GM23338 (cell line): ENCODE measurements around the gene XRN2. TPM values are rescaled to one million over a fixed set of nuclear protein-coding genes. Genes with fewer than 3 reads are reported as not detected.

Experiments
- ATAC-seq: fragments of 200-7000 bp; cut with Tn5 transposase; 3 replicates; pipeline ENCODE4 v1.9.1; 2020
- DNase-seq: peaks from one replicate; pipeline ENCODE4 v3.0.0-alpha.2; 2015; ENCODE audit warnings: low spot score
- H2AFZ ChIP-seq: fragments of 200-600 bp; sonication (generic); 2 replicates; pipeline ENCODE4 v1.8.0; 2016; ENCODE audit warnings: antibody characterized with exemption, mild to moderate bottlenecking, moderate library complexity
- H3F3A ChIP-seq: fragments of 200-600 bp; sonication (generic); replicated peaks from 2 replicates; pipeline ENCODE4 v1.8.0; 2017; ENCODE audit warnings: antibody characterized with exemption, mixed run types, low read depth
- H3K27ac ChIP-seq: fragments of 200-600 bp; sonication (generic); 2 replicates; pipeline ENCODE4 v1.6.1; 2016; ENCODE audit warnings: low read depth
- H3K27me3 ChIP-seq: fragments of 200-600 bp; sonication (generic); 2 replicates; pipeline ENCODE4 v1.8.0; 2016; ENCODE audit warnings: mild to moderate bottlenecking, mixed run types, moderate library complexity; ENCODE audit not compliant: insufficient read depth
- H3K36me3 ChIP-seq: fragments of 200-600 bp; sonication (generic); 2 replicates; pipeline ENCODE4 v1.8.0; 2016; ENCODE audit warnings: mild to moderate bottlenecking; ENCODE audit not compliant: insufficient read depth
- H3K4me1 ChIP-seq: fragments of 200-600 bp; sonication (generic); 2 replicates; pipeline ENCODE4 v1.8.0; 2016; ENCODE audit warnings: mild to moderate bottlenecking, moderate library complexity; ENCODE audit not compliant: insufficient read depth
- H3K4me2 ChIP-seq: fragments of 200-600 bp; sonication (generic); 2 replicates; pipeline ENCODE4 v1.7.1; 2017; ENCODE audit warnings: mixed run types
- H3K4me3 ChIP-seq: fragments of 200-600 bp; sonication (generic); 2 replicates; pipeline ENCODE4 v1.6.1; 2016; ENCODE audit warnings: mixed run types
- H3K79me2 ChIP-seq: fragments of 200-600 bp; sonication (generic); replicated peaks from 2 replicates; pipeline ENCODE4 v1.8.0; 2017; ENCODE audit warnings: mild to moderate bottlenecking; ENCODE audit not compliant: insufficient read depth
- H3K9me2 ChIP-seq: fragments of 200-600 bp; sonication (generic); 2 replicates; pipeline ENCODE4 v1.8.0; 2017; ENCODE audit not compliant: insufficient read depth
- H4K20me1 ChIP-seq: fragments of 200-600 bp; sonication (generic); replicated peaks from 2 replicates; pipeline ENCODE4 v1.8.0; 2017; ENCODE audit warnings: mild to moderate bottlenecking; ENCODE audit not compliant: insufficient read depth
- H3K27ac Mint-ChIP-seq: 2 replicates; pipeline ENCODE4 v1.8.0; 2020; ENCODE audit warnings: inconsistent platforms, mild to moderate bottlenecking, moderate library complexity, mixed read lengths
- H3K27me3 Mint-ChIP-seq: 3 replicates; pipeline ENCODE4 v1.8.0; 2022; ENCODE audit warnings: low read depth, mild to moderate bottlenecking, moderate library complexity, mixed read lengths, inconsistent platforms; ENCODE audit not compliant: insufficient read depth, poor library complexity
- H3K36me3 Mint-ChIP-seq: 3 replicates; pipeline ENCODE4 v1.8.0; 2021; ENCODE audit warnings: low read depth, mild to moderate bottlenecking, inconsistent platforms, moderate library complexity, mixed read lengths
- H3K4me1 Mint-ChIP-seq: 3 replicates; pipeline ENCODE4 v1.8.0; 2020; ENCODE audit warnings: mild to moderate bottlenecking, inconsistent platforms, mixed read lengths
- H3K4me3 Mint-ChIP-seq: 3 replicates; pipeline ENCODE4 v1.8.0; 2021; ENCODE audit warnings: moderate library complexity, mild to moderate bottlenecking, inconsistent platforms, mixed read lengths
- H3K9me3 Mint-ChIP-seq: 3 replicates; pipeline ENCODE4 v1.8.0; 2020; ENCODE audit warnings: moderate library complexity, mild to moderate bottlenecking, inconsistent platforms, mixed read lengths
- CREB1 ChIP-seq: fragments of 250-450 bp; sonication (Bioruptor Pico); IDR thresholded peaks from 2 replicates; pipeline ENCODE4 v1.5.0; 2020; ENCODE audit warnings: low read depth, mild to moderate bottlenecking, moderate library complexity
- CTCF ChIP-seq, 2 experiments: fragments of 200-600 bp in 1 of 2; sonication (generic) in 1 of 2; conservative IDR thresholded peaks; 2 replicates each; pipeline versions ENCODE4 v1.5.1 to v1.6.1; 2016 to 2017; ENCODE audit warnings: antibody characterized with exemption in 2 of 2, low read depth in 2 of 2, mild to moderate bottlenecking in 2 of 2, moderate library complexity in 1 of 2
- ETS1 ChIP-seq: IDR thresholded peaks from 2 replicates; pipeline ENCODE4 v1.6.1; 2016; ENCODE audit warnings: antibody characterized with exemption
- EZH2 ChIP-seq: fragments of 200-600 bp; sonication (generic); IDR thresholded peaks from one replicate; pipeline ENCODE4 v1.8.0; 2017; ENCODE audit warnings: antibody characterized with exemption, mild to moderate bottlenecking, low read depth; ENCODE audit not compliant: unreplicated experiment
- EZH2phosphoT487 ChIP-seq: fragments of 200-600 bp; sonication (generic); IDR thresholded peaks from one replicate; pipeline ENCODE4 v1.8.1; 2018; ENCODE audit warnings: antibody characterized with exemption; ENCODE audit not compliant: unreplicated experiment
- JUNB ChIP-seq: IDR thresholded peaks from one replicate; pipeline ENCODE4 v1.6.1; 2016; ENCODE audit warnings: antibody characterized with exemption; ENCODE audit not compliant: unreplicated experiment
- NANOG ChIP-seq: IDR thresholded peaks from 2 replicates; pipeline ENCODE4 v1.6.1; 2016; ENCODE audit warnings: antibody characterized with exemption, borderline replicate concordance
- POLR2AphosphoS5 ChIP-seq: IDR thresholded peaks from 2 replicates; pipeline ENCODE4 v1.6.1; 2016; ENCODE audit warnings: antibody characterized with exemption, low read depth
- REST ChIP-seq: IDR thresholded peaks from one replicate; pipeline ENCODE4 v1.6.1; 2018; ENCODE audit warnings: antibody characterized with exemption; ENCODE audit not compliant: unreplicated experiment
- STAT1 ChIP-seq: IDR thresholded peaks from one replicate; pipeline ENCODE4 v1.6.1; 2016; ENCODE audit warnings: antibody characterized with exemption; ENCODE audit not compliant: unreplicated experiment
- ZNF114 ChIP-seq: fragments of 250-450 bp; sonication (Bioruptor Pico); IDR thresholded peaks from 2 replicates; pipeline ENCODE4 v1.5.0; 2020; ENCODE audit warnings: mild to moderate bottlenecking, moderate library complexity
- ZNF331 ChIP-seq: fragments of 250-450 bp; sonication (Bioruptor Pico); IDR thresholded peaks from 2 replicates; pipeline ENCODE4 v1.5.0; 2020; ENCODE audit warnings: low read depth, mild to moderate bottlenecking, moderate library complexity
- ZNF462 ChIP-seq: fragments of 250-450 bp; sonication (Bioruptor Pico); IDR thresholded peaks from 2 replicates; pipeline ENCODE4 v1.5.0; 2020; ENCODE audit warnings: mild to moderate bottlenecking, moderate library complexity
- polyA plus RNA-seq: library from polyadenylated mRNA; unstranded; fragments of >200 nt; fragmentation: Nextera tagmentation; extraction: Ambion mirVana; gene quantifications from 2 replicates; pipeline ENCODE4 v1.2.1, GENCODE V29; 2016
- total RNA-seq: library from RNA; depleted of rRNA; stranded (reverse); fragments of >200 nt; shearing (Covaris generic); gene quantifications from 2 replicates; pipeline ENCODE4 v1.2.3, GENCODE V29; 2014

Gene XRN2
- total and polyA plus RNA-seq, 2 experiments from 2014 or later: 113 to 150 TPM

GRCh38 chr20:21289651-21290050, 13.5 kb upstream of the XRN2 start:
- no peak overlapping the region for H3K4me2 ChIP-seq
- H4K20me1 ChIP-seq: no peaks in the 10 kb centered on the region
- peaks cover 17% of the 10 kb centered on the region; the same call in 2 of the 3 replicates for H3K4me1 Mint-ChIP-seq
- H2AFZ ChIP-seq: no peak overlapping the region
- H3K27ac ChIP-seq: no peak overlapping the region
- H3K27me3 Mint-ChIP-seq: peaks cover 2% of the 10 kb centered on the region
- no peak overlapping the region for H3K4me3 Mint-ChIP-seq
- no peak for ATAC-seq
- no peaks in the 10 kb centered on the region for H3K79me2 ChIP-seq
- TF ChIP-seq CTCF (conservative IDR thresholded peaks at IDR 0.05; ENCODE audit: low read depth in 2 of 2): no peak
- TF ChIP-seq ZNF462 (CRISPR knock-in tag): no peak
- TF ChIP-seq STAT1: no peak
- no peak for TF ChIP-seq JUNB
- no peak for TF ChIP-seq REST
- no peak for TF ChIP-seq ZNF331 (CRISPR knock-in tag)
- no peak for TF ChIP-seq CREB1 (CRISPR knock-in tag)
- TF ChIP-seq EZH2: no peak
- no peak for TF ChIP-seq EZH2phosphoT487
- no peak for TF ChIP-seq ETS1
- no peak for TF ChIP-seq POLR2AphosphoS5
- TF ChIP-seq ZNF114: no peak
- TF ChIP-seq NANOG: no peak
- no peaks in the 10 kb centered on the region; the same call in 2 of the 3 replicates for H3K36me3 Mint-ChIP-seq
- no peaks in the 10 kb centered on the region for H3K36me3 ChIP-seq
- H3K27ac Mint-ChIP-seq: no peak overlapping the region
- H3K9me2 ChIP-seq: no peaks in the 10 kb centered on the region; the same call in none of the 2 replicates
- no peaks in the 10 kb centered on the region for H3F3A ChIP-seq
- DNase-seq: no peak
- no peaks in the 10 kb centered on the region for H3K27me3 ChIP-seq
- no peaks in the 10 kb centered on the region for H3K4me1 ChIP-seq
- no peaks in the 10 kb centered on the region; the same call in 2 of the 3 replicates for H3K9me3 Mint-ChIP-seq
- no peak overlapping the region for H3K4me3 ChIP-seq
